GM23248 (cell line): ENCODE data around the gene TFPI2. TPM values are rescaled to one million over a fixed set of nuclear protein-coding genes. Genes with fewer than 3 reads are reported as not detected.

Experiments used
- DNase-seq: peaks from one replicate; pipeline ENCODE4 v3.0.0-alpha.2; 2015
- H2AFZ ChIP-seq: fragments of 200-600 bp; sonication (generic); 2 replicates; pipeline ENCODE4 v1.6.1; 2016; ENCODE audit warnings: antibody characterized with exemption
- H3F3A ChIP-seq: fragments of 200-600 bp; sonication (generic); 2 replicates; pipeline ENCODE4 v1.6.1; 2016; ENCODE audit warnings: mild to moderate bottlenecking, antibody characterized with exemption, mixed run types; ENCODE audit not compliant: insufficient read depth
- H3K27ac ChIP-seq: fragments of 200-600 bp; sonication (generic); 2 replicates; pipeline ENCODE4 v1.5.1; 2016; ENCODE audit warnings: mild to moderate bottlenecking
- H3K27me3 ChIP-seq: fragments of 200-600 bp; sonication (generic); replicated peaks from 2 replicates; pipeline ENCODE4 v1.6.1; 2016; ENCODE audit warnings: mild to moderate bottlenecking; ENCODE audit not compliant: insufficient read depth
- H3K36me3 ChIP-seq: fragments of 200-600 bp; sonication (generic); 2 replicates; pipeline ENCODE4 v1.6.1; 2016; ENCODE audit warnings: low read depth, mild to moderate bottlenecking
- H3K4me1 ChIP-seq: fragments of 200-600 bp; sonication (generic); 2 replicates; pipeline ENCODE4 v1.6.1; 2016; ENCODE audit warnings: mild to moderate bottlenecking; ENCODE audit not compliant: insufficient read depth
- H3K4me2 ChIP-seq: fragments of 200-600 bp; sonication (generic); one replicate; pipeline ENCODE4 v1.6.1; 2016; ENCODE audit warnings: mild to moderate bottlenecking; ENCODE audit not compliant: unreplicated experiment
- H3K4me3 ChIP-seq: fragments of 200-600 bp; sonication (generic); 2 replicates; pipeline ENCODE4 v1.5.1; 2016; ENCODE audit warnings: mild to moderate bottlenecking
- H3K79me2 ChIP-seq: fragments of 200-600 bp; sonication (generic); 2 replicates; pipeline ENCODE4 v1.6.1; 2016; ENCODE audit warnings: mild to moderate bottlenecking; ENCODE audit not compliant: insufficient read depth
- H3K9ac ChIP-seq: fragments of 200-600 bp; sonication (generic); 2 replicates; pipeline ENCODE4 v1.6.1; 2016; ENCODE audit warnings: mild to moderate bottlenecking
- H3K9me2 ChIP-seq: fragments of 200-600 bp; sonication (generic); 2 replicates; pipeline ENCODE4 v1.6.1; 2016; ENCODE audit warnings: mixed run types, mild to moderate bottlenecking, moderate library complexity; ENCODE audit not compliant: insufficient read depth
- H3K9me3 ChIP-seq: fragments of 200-600 bp; sonication (generic); one replicate; pipeline ENCODE4 v1.6.1; 2017; ENCODE audit warnings: low read depth
- H4K20me1 ChIP-seq: fragments of 200-600 bp; sonication (generic); 2 replicates; pipeline ENCODE4 v1.6.0; 2016; ENCODE audit not compliant: insufficient read depth
- EZH2 ChIP-seq: fragments of 200-600 bp; sonication (generic); IDR thresholded peaks from 2 replicates; pipeline ENCODE4 v1.6.1; 2018; ENCODE audit warnings: antibody characterized with exemption, mild to moderate bottlenecking; ENCODE audit not compliant: insufficient read depth, poor library complexity, severe bottlenecking
- EZH2phosphoT487 ChIP-seq: fragments of 200-600 bp; sonication (generic); IDR thresholded peaks from 2 replicates; pipeline ENCODE4 v1.6.1; 2018; ENCODE audit warnings: antibody characterized with exemption, moderate library complexity, mild to moderate bottlenecking, low read depth; ENCODE audit not compliant: insufficient read depth
- WGBS, 2 experiments: methylation state at CpG; one replicate each; pipeline ENCODE4 v1.1.6; 2015 to 2017; ENCODE audit warnings: low lambda C conversion rate in 2 of 2, low coverage in 1 of 2; ENCODE audit errors: missing lambda C conversion rate in 2 of 2; 5-methylcytosine and 5-hydroxymethylcytosine counted together
- in situ Hi-C: fragments of 300-500 bp; cut with MboI; formaldehyde crosslinking; loops from 2 replicates; pipeline ENCODE4 v1.15.0; 2020
- polyA plus RNA-seq: library from polyadenylated mRNA; unstranded; fragments of >200 nt; fragmentation: Nextera tagmentation; extraction: Ambion mirVana; gene quantifications from 2 replicates; pipeline ENCODE4 v1.2.1, GENCODE V29; 2016
- total RNA-seq: library from RNA; depleted of rRNA; stranded (reverse); fragments of >200 nt; shearing (Covaris generic); gene quantifications from 2 replicates; pipeline ENCODE4 v1.2.3, GENCODE V29; 2014

TFPI2 gene
- total and polyA plus RNA-seq, 2 experiments from 2014 or later, result 654 to 706 TPM

- H3K9me3 ChIP-seq, result no peaks in the 10 kb centered on the region
- in situ Hi-C loops, result no loop called here
- H3K36me3 ChIP-seq, result no peaks in the 10 kb centered on the region
- no peaks in the 10 kb centered on the region for H4K20me1 ChIP-seq
- H3F3A ChIP-seq, result no peaks in the 10 kb centered on the region
- H3K4me3 ChIP-seq, result no peak overlapping the region
- 88 to 94% methylated on average over 4 of the region's 4 CpGs for WGBS, 2 experiments
- H3K27me3 ChIP-seq, result no peaks in the 10 kb centered on the region
- no peak overlapping the region for H3K27ac ChIP-seq
- no peak for DNase-seq
- H3K79me2 ChIP-seq, result no peaks in the 10 kb centered on the region
- no peak overlapping the region for H3K9ac ChIP-seq
- no peaks in the 10 kb centered on the region for H3K9me2 ChIP-seq
- H2AFZ ChIP-seq, result no peak overlapping the region
- H3K4me2 ChIP-seq, result no peak overlapping the region
- TF ChIP-seq EZH2phosphoT487, result no peak
- TF ChIP-seq EZH2, result no peak
- peaks cover 7% of the 10 kb centered on the region; the same call in 1 of the 2 replicates for H3K4me1 ChIP-seq
These were observed 5.5 kb upstream of the TFPI2 start for GRCh38 chr7:93895859-93896600.

- in situ Hi-C loops, result no loop called here
These were observed 4.5 kb upstream of the TFPI2 start for GRCh38 chr7:93894966-93895640.

GRCh38 chr7:93894426-93894825 lies 3.9 kb upstream of the TFPI2 start:
- Histone ChIP-seq H3K4me2 (no peak overlapping the region), H3K9ac (no peak overlapping the region), H3K36me3 (no peaks in the 10 kb centered on the region), H3K4me3 (no peak overlapping the region), H3K27me3 (no peaks in the 10 kb centered on the region), H4K20me1 (no peaks in the 10 kb centered on the region), H3F3A (no peaks in the 10 kb centered on the region; the same call in 1 of the 2 replicates), H3K27ac (no peak overlapping the region), H3K9me2 (no peaks in the 10 kb centered on the region), H3K4me1 (peaks cover 10% of the 10 kb centered on the region; the same call in 1 of the 2 replicates), H3K79me2 (no peaks in the 10 kb centered on the region), H2AFZ (no peak overlapping the region), H3K9me3 (no peaks in the 10 kb centered on the region)
- WGBS, 2 experiments, result 91 to 95% methylated on average over 1 of the region's 1 CpG
- DNase-seq, result peak; percentile 28
- in situ Hi-C loops, result no loop called here
- TF ChIP-seq EZH2 (no peak), EZH2phosphoT487 (no peak)

More at GRCh38 chr7:93894966-93895640, 4.5 kb upstream of the TFPI2 start:
- WGBS, 2 experiments, result 76 to 90% methylated on average over 3 of the region's 3 CpGs
- Histone ChIP-seq H4K20me1 (no peaks in the 10 kb centered on the region), H3K4me1 (peaks cover 7% of the 10 kb centered on the region; the same call in 1 of the 2 replicates), H2AFZ (no peak overlapping the region), H3F3A (no peaks in the 10 kb centered on the region; the same call in 1 of the 2 replicates), H3K9me2 (no peaks in the 10 kb centered on the region), H3K36me3 (no peaks in the 10 kb centered on the region), H3K9me3 (no peaks in the 10 kb centered on the region), H3K4me2 (no peak overlapping the region), H3K4me3 (no peak overlapping the region), H3K27ac (no peak overlapping the region), H3K27me3 (no peaks in the 10 kb centered on the region), H3K9ac (no peak overlapping the region), H3K79me2 (no peaks in the 10 kb centered on the region)
- DNase-seq, result no peak
- TF ChIP-seq EZH2 (no peak), EZH2phosphoT487 (no peak)

DNA sequence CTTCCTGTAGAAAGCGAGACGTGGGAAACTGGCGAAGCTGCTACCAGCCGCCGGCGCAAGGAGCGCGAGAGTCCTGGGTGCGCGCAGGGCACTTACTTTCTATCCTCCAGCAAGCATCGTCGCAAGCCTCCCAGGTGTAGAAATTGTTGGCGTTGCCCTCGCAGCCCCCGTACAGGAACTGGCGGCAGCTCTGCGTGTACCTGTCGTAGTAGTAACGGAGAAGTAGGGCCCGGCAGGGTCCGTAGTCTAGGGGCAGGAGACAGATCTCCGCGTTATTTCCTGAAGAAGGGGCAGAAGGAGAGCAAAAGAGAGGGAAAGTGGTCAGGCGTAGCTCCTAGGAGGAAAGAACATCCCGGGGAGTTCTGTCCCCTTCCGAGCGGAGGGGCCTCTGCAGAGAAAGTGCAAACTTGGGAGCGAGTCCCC lies 501 bp downstream of the TFPI2 start:
- WGBS, 2 experiments, result 2% methylated on average over 28 of the region's 28 CpGs
- Histone ChIP-seq H3K9ac (peak overlapping the region; percentile 74), H3K4me3 (peak overlapping the region; percentile 83), H3K9me2 (no peaks in the 10 kb centered on the region), H3K4me1 (peaks cover 14% of the 10 kb centered on the region), H3K9me3 (no peaks in the 10 kb centered on the region), H3K27me3 (no peaks in the 10 kb centered on the region), H3K4me2 (peak overlapping the region; percentile 91), H3K36me3 (no peaks in the 10 kb centered on the region), H4K20me1 (no peaks in the 10 kb centered on the region), H3K79me2 (no peaks in the 10 kb centered on the region), H2AFZ (peak overlapping the region; percentile 94), H3F3A (peaks cover 35% of the 10 kb centered on the region), H3K27ac (peak overlapping the region; percentile 67)
- DNase-seq, result peak; percentile 85
- no peak for TF ChIP-seq EZH2phosphoT487
- no peak for TF ChIP-seq EZH2
- in situ Hi-C loops, result no loop called here
